Hepatocyte (in vitro differentiated cells): ENCODE measurements around the gene RNF224. TPM values are rescaled to one million over a fixed set of nuclear protein-coding genes. Genes with fewer than 3 reads are reported as not detected.
"Not testable (repeated sequence)": the region's sequence is repeated elsewhere in the genome, so short reads cannot be mapped to it uniquely, and the experiment has no call there.

Experiments
- DNase-seq: peaks from one replicate; pipeline ENCODE4 v3.0.0-alpha.2; 2016; ENCODE audit warnings: low spot score
- H2AFZ ChIP-seq: fragments of 200-600 bp; sonication (generic); 2 replicates; pipeline ENCODE4 v1.6.0; 2016; ENCODE audit warnings: antibody characterized with exemption, mild to moderate bottlenecking
- H3K27ac ChIP-seq: fragments of 200-600 bp; sonication (generic); 2 replicates; pipeline ENCODE4 v1.5.1; 2016; ENCODE audit warnings: mild to moderate bottlenecking
- H3K27me3 ChIP-seq: fragments of 200-600 bp; sonication (generic); 2 replicates; pipeline ENCODE4 v1.6.1; 2016
- H3K36me3 ChIP-seq: fragments of 200-600 bp; sonication (generic); replicated peaks from 2 replicates; pipeline ENCODE4 v1.5.1; 2016; ENCODE audit warnings: low read depth; ENCODE audit not compliant: insufficient read depth
- H3K4me1 ChIP-seq: fragments of 200-600 bp; sonication (generic); 2 replicates; pipeline ENCODE4 v1.5.1; 2016; ENCODE audit warnings: mild to moderate bottlenecking, moderate library complexity; ENCODE audit not compliant: insufficient read depth
- H3K4me2 ChIP-seq: fragments of 200-600 bp; sonication (generic); 2 replicates; pipeline ENCODE4 v1.6.0; 2016
- H3K4me3 ChIP-seq: fragments of 200-600 bp; sonication (generic); 2 replicates; pipeline ENCODE4 v1.5.1; 2016; ENCODE audit warnings: mild to moderate bottlenecking
- H3K79me2 ChIP-seq: fragments of 200-600 bp; sonication (generic); 2 replicates; pipeline ENCODE4 v1.6.0; 2017; ENCODE audit warnings: mild to moderate bottlenecking
- H3K9me2 ChIP-seq: fragments of 200-600 bp; sonication (generic); replicated peaks from 2 replicates; pipeline ENCODE4 v1.6.0; 2017; ENCODE audit warnings: mild to moderate bottlenecking; ENCODE audit not compliant: insufficient read depth
- H3K9me3 ChIP-seq: fragments of 200-600 bp; sonication (generic); 2 replicates; pipeline ENCODE4 v1.5.1; 2016; ENCODE audit warnings: low read depth, mild to moderate bottlenecking
- H4K20me1 ChIP-seq: fragments of 200-600 bp; sonication (generic); 2 replicates; pipeline ENCODE4 v1.6.0; 2016; ENCODE audit warnings: mild to moderate bottlenecking; ENCODE audit not compliant: insufficient read depth, poor library complexity, severe bottlenecking
- EZH2 ChIP-seq: fragments of 200-600 bp; sonication (generic); IDR thresholded peaks from 2 replicates; pipeline ENCODE4 v1.6.1; 2016; ENCODE audit warnings: antibody characterized with exemption, mild to moderate bottlenecking, borderline replicate concordance
- EZH2phosphoT487 ChIP-seq: fragments of 200-600 bp; sonication (generic); IDR thresholded peaks from one replicate; pipeline ENCODE4 v1.6.1; 2018; ENCODE audit warnings: antibody characterized with exemption, mild to moderate bottlenecking, low read depth, moderate library complexity; ENCODE audit not compliant: unreplicated experiment, severe bottlenecking
- WGBS: methylation state at CpG from one replicate; pipeline ENCODE4 v1.1.6; 2016; ENCODE audit warnings: low lambda C conversion rate; ENCODE audit errors: missing lambda C conversion rate; 5-methylcytosine and 5-hydroxymethylcytosine counted together
- polyA plus RNA-seq: library from polyadenylated mRNA; unstranded; fragments of >200 nt; fragmentation: Nextera tagmentation; extraction: Ambion mirVana; gene quantifications from 2 replicates; pipeline ENCODE4 v1.2.1, GENCODE V29; 2016
- total RNA-seq: library from RNA; depleted of rRNA; stranded (reverse); fragments of >200 nt; gene quantifications from 2 replicates; pipeline ENCODE4 v1.2.3, GENCODE V29; 2014
- TF ChIP-seq, protein P1 (sequence below): fragments of 200-600 bp; sonication (generic); IDR thresholded peaks from 2 replicates; pipeline ENCODE4 v1.5.1; 2016; ENCODE audit warnings: antibody characterized with exemption, mild to moderate bottlenecking; ENCODE audit not compliant: poor library complexity

RNF224 gene
- total and polyA plus RNA-seq, 2 experiments from 2014 or later = 1.1 to 1.4 TPM

DNA sequence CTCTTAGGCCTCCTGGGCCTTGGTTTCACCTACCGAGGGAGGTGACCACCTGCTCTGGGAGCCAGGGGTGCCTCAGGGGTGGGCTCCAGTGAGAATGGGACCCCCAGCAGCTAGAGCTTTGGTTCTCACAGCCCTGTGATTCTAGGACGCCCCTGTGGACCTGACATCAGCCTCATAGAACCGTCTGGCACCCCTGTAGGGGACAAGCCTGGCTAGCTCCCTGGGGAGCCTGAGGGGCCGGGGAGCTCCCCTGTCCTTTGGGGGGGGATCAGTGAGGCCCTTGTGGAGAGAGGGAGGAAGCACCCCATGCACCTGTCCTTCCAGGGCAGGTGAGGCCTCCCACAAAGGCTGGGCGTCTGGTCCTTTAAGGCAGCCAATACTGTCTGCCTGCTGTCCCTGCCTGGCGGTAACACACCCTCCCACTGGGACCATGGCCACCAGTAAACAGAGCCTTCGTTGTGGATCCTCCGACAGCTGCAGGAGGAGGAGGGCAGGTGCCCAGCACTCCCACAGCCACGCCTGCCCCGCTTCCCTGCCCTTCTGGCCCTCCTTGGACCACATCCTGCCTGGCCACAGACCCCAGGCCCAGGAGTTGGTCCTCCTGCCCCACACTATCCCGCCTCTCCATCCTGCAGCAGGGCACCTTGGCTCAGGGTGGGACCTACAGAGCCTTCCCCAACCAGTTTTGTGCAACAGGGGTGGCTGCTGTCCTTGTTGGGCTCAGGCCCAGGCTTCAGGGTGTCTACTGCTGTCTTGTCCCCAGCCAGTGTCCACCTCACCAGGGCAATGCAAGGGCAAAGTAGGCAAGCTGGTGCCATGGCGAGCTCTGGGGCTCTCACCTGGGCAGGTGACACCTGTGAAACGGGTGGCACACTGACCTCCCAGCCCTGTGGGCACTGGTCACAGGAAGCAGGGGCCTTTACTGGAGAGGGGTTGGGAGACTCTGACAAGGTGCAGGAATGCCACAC lies 10.7 kb downstream of the RNF224 start:
- TF ChIP-seq EZH2 = no peak
- TF ChIP-seq, protein P1, sequence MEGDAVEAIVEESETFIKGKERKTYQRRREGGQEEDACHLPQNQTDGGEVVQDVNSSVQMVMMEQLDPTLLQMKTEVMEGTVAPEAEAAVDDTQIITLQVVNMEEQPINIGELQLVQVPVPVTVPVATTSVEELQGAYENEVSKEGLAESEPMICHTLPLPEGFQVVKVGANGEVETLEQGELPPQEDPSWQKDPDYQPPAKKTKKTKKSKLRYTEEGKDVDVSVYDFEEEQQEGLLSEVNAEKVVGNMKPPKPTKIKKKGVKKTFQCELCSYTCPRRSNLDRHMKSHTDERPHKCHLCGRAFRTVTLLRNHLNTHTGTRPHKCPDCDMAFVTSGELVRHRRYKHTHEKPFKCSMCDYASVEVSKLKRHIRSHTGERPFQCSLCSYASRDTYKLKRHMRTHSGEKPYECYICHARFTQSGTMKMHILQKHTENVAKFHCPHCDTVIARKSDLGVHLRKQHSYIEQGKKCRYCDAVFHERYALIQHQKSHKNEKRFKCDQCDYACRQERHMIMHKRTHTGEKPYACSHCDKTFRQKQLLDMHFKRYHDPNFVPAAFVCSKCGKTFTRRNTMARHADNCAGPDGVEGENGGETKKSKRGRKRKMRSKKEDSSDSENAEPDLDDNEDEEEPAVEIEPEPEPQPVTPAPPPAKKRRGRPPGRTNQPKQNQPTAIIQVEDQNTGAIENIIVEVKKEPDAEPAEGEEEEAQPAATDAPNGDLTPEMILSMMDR = no peak
- no peaks in the 10 kb centered on the region for H3K27me3 ChIP-seq
- peaks cover 48% of the 10 kb centered on the region for H3K79me2 ChIP-seq
- H3K36me3 ChIP-seq = no peaks in the 10 kb centered on the region
- H3K4me2 ChIP-seq = peak overlapping the region; percentile 82
- H2AFZ ChIP-seq = no peak overlapping the region
- H3K9me2 ChIP-seq = no peaks in the 10 kb centered on the region
- peaks cover 15% of the 10 kb centered on the region for H4K20me1 ChIP-seq
- H3K27ac ChIP-seq = no peak overlapping the region
- 85% methylated on average over 12 of the region's 13 CpGs for WGBS
- no peaks in the 10 kb centered on the region for H3K9me3 ChIP-seq
- peaks cover 34% of the 10 kb centered on the region for H3K4me1 ChIP-seq
- no peak for DNase-seq
- no peak overlapping the region for H3K4me3 ChIP-seq

- H3K9me3 ChIP-seq, H3K36me3 ChIP-seq, H3K9me2 ChIP-seq, DNase-seq, H3K27me3 ChIP-seq: not testable (repeated sequence)
- 49% methylated on average over 27 of the region's 27 CpGs for WGBS
- peak overlapping the region; percentile 94 for H3K27ac ChIP-seq
- H2AFZ ChIP-seq = peak overlapping the region; percentile 33
- peak overlapping the region; percentile 82 for H3K4me2 ChIP-seq
- H3K79me2 ChIP-seq = peaks cover 61% of the 10 kb centered on the region
- peaks cover 24% of the 10 kb centered on the region for H4K20me1 ChIP-seq
- peak overlapping the region; percentile 82 for H3K4me3 ChIP-seq
- H3K4me1 ChIP-seq = peaks cover 34% of the 10 kb centered on the region
Measured at GRCh38 chr9:137239541-137240200, 12.4 kb downstream of the RNF224 start.

- Histone ChIP-seq H3K4me1 (peaks cover 34% of the 10 kb centered on the region), H3K9me2 (no peaks in the 10 kb centered on the region), H3K36me3 (no peaks in the 10 kb centered on the region), H3K79me2 (peaks cover 61% of the 10 kb centered on the region), H3K4me3 (peak overlapping the region; percentile 82), H2AFZ (peak overlapping the region; percentile 33), H3K27ac (peak overlapping the region; percentile 94), H3K4me2 (peak overlapping the region; percentile 82), H3K9me3 (no peaks in the 10 kb centered on the region), H3K27me3 (no peaks in the 10 kb centered on the region), H4K20me1 (peaks cover 24% of the 10 kb centered on the region)
- DNase-seq = peak; percentile 91
- 1% methylated on average over 40 of the region's 58 CpGs for WGBS
- TF ChIP-seq EZH2phosphoT487 = no peak
- TF ChIP-seq EZH2 = no peak
- TF ChIP-seq, protein P1 = peak; percentile 21
Measured at GRCh38 chr9:137240318-137240840, 13.1 kb downstream of the RNF224 start.
